Neural progenitor cell (in vitro differentiated cells): Measurements from ENCODE around the gene OR5J2.

Experiments
- EZH2 ChIP-seq: fragments of 200-600 bp; sonication (generic); IDR thresholded peaks from 2 replicates; pipeline ENCODE4 v1.6.1; 2017; ENCODE audit warnings: antibody characterized with exemption, mild to moderate bottlenecking, moderate library complexity
- EZH2phosphoT487 ChIP-seq: fragments of 200-600 bp; sonication (generic); IDR thresholded peaks from 2 replicates; pipeline ENCODE4 v1.6.1; 2017; ENCODE audit warnings: antibody characterized with exemption

DNA sequence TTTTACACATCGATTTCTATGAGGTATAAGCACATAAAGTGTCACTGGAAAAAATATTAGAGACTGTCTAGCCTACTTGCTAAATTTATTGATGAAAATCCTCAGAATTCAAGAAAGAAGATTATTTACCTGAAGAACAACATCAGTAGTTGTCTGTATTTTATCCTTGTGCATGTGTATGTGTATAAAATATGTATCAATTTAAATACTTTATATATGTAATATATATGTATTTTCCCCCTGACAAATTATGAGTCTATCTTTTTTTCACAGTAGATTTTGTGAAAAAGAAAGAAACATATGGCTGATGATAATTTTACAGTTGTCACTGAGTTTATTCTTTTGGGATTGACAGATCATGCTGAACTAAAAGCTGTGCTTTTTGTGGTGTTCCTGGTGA, at the start of gene OR5J2:
- TF ChIP-seq EZH2phosphoT487: no peak
- no peak for TF ChIP-seq EZH2
